Measurements from ENCODE around the gene CAMSAP3.

CAMSAP3 gene

GRCh38 chr19:7590256-7590655 lies 5.4 kb upstream of the CAMSAP3 start:
- Histone ChIP-seq H3K36me3 (no peaks in the 10 kb centered on the region), H3K27ac (no peak overlapping the region), H3K27me3 (peaks cover 0 to 34% of the 10 kb centered on the region in 2 donors), H3K4me1 (no peaks in the 10 kb centered on the region), H3K9me3 (no peaks in the 10 kb centered on the region), H3K4me3 (no peak overlapping the region)
- DNase-seq = no peak
- intact Hi-C loops (cut with DNase I; ENCODE audit: low total_unique reads) = no loop called here
- no peak for TF ChIP-seq CTCF (IDR thresholded peaks at IDR 0.05)

GRCh38 chr19:7596211-7596937 lies 711 bp downstream of the CAMSAP3 start:
- TF ChIP-seq CTCF (IDR thresholded peaks at IDR 0.05) = no peak
- no peak overlapping the region for H3K27ac ChIP-seq

GRCh38 chr19:7597689-7598088 lies 2.0 kb downstream of the CAMSAP3 start:
- intact Hi-C loops (cut with DNase I; ENCODE audit: low total_unique reads) = no loop called here
- Histone ChIP-seq H3K36me3 (no peaks in the 10 kb centered on the region), H3K4me1 (peaks cover 0 to 15% (median 8%) of the 10 kb centered on the region in 4 donors), H3K9me3 (no peaks in the 10 kb centered on the region), H3K27ac (no peak overlapping the region), H3K27me3 (peaks cover 3 to 63% of the 10 kb centered on the region in 2 donors), H3K4me3 (no peak overlapping the region)
- no peak for DNase-seq
- no peak for TF ChIP-seq CTCF (IDR thresholded peaks at IDR 0.05)

More at GRCh38 chr19:7596211-7596937, 711 bp downstream of the CAMSAP3 start:
- peaks cover 3 to 56% of the 10 kb centered on the region in 2 donors for H3K27me3 ChIP-seq
- no peaks in the 10 kb centered on the region for H3K9me3 ChIP-seq
- no peak for DNase-seq
- peaks cover 0 to 14% (median 6%) of the 10 kb centered on the region in 4 donors for H3K4me1 ChIP-seq
- intact Hi-C loops (cut with DNase I; ENCODE audit: low total_unique reads) = no loop called here
- H3K4me3 ChIP-seq = peak overlapping the region in 1 of 2 donors; percentile 18
- no peaks in the 10 kb centered on the region for H3K36me3 ChIP-seq

GRCh38 chr19:7598180-7598579 lies 2.5 kb downstream of the CAMSAP3 start:
- Histone ChIP-seq H3K9me3 (no peaks in the 10 kb centered on the region), H3K4me3 (no peak overlapping the region), H3K36me3 (no peaks in the 10 kb centered on the region), H3K27ac (no peak overlapping the region), H3K27me3 (peaks cover 3 to 66% of the 10 kb centered on the region in 2 donors), H3K4me1 (peaks cover 0 to 16% (median 8%) of the 10 kb centered on the region in 4 donors)
- intact Hi-C loops (cut with DNase I; ENCODE audit: low total_unique reads) = no loop called here
- DNase-seq = no peak
- no peak for TF ChIP-seq CTCF (IDR thresholded peaks at IDR 0.05)

GRCh38 chr19:7600721-7601120 lies 5.1 kb downstream of the CAMSAP3 start:
- H3K4me3 ChIP-seq = no peak overlapping the region
- TF ChIP-seq CTCF (IDR thresholded peaks at IDR 0.05) = no peak
- H3K27ac ChIP-seq = no peak overlapping the region
- no peaks in the 10 kb centered on the region for H3K36me3 ChIP-seq
- H3K4me1 ChIP-seq = peaks cover 0 to 13% (median 7%) of the 10 kb centered on the region in 4 donors
- H3K27me3 ChIP-seq = peaks cover 3 to 67% of the 10 kb centered on the region in 2 donors
- DNase-seq = no peak
- intact Hi-C loops (cut with DNase I; ENCODE audit: low total_unique reads) = no loop called here
- no peaks in the 10 kb centered on the region for H3K9me3 ChIP-seq
